HG03442 (cell line): ENCODE data around the gene ERBB4.

ENCODE experiments used
- ATAC-seq: cut with Tn5 transposase; IDR thresholded peaks from one replicate; pipeline ENCODE4 v1.9.1; 2021; ENCODE audit warnings: mild to moderate bottlenecking, moderate library complexity; ENCODE audit not compliant: unreplicated experiment

ERBB4 gene

DNA sequence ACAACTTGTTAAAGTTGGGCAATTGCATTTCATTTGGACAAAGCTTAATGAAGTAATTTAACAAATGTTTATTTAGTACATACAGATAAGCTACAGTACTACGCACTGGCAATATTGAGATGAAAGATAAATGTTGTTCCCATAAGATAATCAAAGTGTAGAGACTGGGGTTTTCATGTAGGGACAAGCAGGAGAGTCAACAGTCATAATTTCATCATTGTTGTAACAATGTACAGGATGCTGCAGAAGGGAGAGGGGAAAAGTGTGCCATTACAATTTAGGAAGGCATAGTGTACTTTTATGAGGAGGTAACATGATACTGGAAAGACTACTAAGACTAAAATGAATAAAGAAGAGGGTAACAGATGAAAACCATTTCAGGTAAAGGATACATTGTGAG lies 441.6 kb downstream of the ERBB4 start:
- ATAC-seq = no peak

DNA sequence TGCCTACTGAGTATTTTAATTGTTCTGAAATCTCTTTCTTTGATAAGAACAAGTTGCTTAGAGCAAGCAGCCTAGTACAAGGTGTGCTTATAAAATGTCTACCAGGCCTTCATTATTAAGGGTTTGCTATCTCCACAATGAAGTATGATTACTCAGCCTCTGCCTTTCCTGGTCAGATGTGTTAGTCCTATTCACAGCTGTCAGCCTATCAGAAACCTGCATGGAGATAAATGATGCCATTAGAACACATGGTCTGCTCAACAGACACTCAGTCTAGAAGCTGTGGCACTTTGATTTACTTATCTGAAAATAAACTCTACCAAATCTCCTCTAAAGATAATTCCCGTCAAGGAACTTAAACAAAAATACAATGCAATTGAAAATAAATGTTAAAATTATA lies 448.7 kb downstream of the ERBB4 start:
- no peak for ATAC-seq

DNA sequence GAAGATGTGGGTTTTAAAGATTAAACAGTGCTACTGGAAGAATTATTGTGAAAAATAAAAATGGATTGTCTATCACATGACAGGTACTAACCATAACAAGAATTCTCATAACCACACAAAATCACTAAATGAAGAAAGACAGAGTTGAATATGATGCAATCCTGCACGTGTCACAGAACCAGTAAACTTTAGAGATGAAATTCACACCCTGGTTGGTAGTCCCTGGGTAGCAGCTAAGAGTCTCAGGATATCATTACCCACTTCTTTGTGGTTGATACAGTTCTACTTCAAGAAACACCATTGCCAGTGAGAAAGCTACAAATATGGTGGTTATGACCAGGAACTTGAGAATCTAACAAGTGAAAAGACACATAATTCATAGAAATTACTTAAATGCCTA lies 450.2 kb downstream of the ERBB4 start:
- peak; percentile 56 for ATAC-seq

DNA sequence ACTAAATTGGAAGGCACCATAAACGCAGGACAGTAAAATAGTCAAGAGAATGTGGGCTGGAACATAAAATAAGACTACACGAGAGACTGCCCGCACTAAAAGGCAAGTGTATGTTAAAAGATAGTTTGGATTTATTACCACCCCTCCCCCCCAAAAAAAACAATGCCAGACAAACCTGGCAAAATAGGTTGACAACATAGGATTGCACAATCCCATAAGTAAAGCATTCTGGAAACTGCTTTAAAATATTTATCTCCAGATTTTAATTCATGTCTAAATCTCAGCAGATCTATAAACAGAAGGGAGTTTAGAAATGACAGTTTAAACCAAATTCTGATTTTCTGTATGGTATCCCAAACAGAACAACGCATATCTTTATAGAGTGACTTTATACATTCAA lies 455.1 kb downstream of the ERBB4 start:
- ATAC-seq = no peak

DNA sequence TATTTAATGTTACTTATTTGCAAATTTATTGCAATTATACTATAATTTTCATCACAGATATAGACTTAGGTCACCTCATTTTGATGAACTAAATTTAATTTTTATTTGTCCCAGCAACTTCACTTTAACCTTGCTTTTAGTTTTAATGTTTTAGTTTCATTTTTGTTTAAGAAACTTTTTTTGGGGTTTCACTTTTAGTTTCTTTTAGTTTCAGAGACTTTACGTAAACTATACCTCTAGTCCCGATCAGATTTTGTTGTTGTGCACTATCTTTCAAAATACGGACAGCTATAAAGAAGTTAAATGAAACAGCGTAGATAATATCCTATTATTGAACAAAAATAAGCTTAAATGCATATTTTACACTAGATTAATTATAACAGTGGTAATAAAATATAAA lies 460.5 kb downstream of the ERBB4 start:
- peak; percentile 70 for ATAC-seq

DNA sequence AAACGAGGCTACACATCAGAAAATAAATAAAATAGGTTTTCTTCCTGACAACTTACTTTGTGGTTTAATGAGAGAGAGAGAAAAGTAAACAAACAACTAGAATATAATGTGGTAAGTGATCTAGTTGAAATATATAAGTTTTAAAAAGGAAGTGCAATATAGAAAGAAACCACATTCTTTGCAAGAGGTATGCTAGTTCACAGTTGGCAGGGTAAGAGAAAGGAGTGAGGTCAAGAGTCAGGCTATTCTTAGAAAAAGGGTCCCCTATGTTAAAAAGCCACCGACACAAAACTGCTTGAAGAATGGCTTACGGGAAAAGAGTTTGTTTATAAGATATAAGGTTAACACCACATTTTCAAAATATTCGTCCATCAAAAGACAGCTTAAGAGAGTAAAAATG lies 462.1 kb downstream of the ERBB4 start:
- ATAC-seq = no peak

DNA sequence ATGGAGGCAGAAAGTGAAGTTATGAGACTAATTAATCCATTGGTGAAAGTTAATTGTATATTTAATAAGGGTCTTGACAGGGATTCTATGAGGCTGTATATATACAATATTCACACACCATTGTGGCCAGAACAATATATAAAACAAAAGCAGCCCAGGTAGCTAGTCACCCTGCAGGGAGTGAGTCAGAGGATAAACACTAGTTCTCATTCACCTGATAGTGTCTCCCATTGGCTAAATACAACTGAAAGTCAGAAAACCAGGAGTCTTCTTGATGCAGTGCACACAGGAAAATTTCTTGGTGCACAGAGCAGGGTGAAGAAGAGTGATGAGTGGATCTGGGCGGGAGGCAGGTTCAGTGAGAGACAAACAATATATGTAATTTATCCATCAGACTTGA lies 465.2 kb downstream of the ERBB4 start:
- no peak for ATAC-seq

DNA sequence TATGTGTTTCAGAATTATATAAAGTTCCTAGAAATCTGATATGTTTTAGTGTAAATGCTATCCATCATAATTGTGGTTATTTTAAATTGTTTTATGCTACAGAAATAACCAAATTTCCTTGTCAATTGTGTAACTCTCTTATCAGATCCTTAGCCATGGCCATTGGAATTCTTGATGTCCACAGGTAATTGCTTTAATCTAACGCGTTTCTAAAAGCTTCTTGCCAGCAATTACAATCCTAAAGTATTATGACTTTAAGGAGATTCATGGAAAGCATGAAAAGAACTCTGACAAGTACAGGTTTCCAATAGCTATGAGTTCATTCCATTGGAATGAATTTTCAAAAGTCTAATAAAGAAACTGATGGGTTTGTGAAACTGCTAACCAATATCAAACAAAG lies 472.1 kb downstream of the ERBB4 start:
- ATAC-seq = no peak

DNA sequence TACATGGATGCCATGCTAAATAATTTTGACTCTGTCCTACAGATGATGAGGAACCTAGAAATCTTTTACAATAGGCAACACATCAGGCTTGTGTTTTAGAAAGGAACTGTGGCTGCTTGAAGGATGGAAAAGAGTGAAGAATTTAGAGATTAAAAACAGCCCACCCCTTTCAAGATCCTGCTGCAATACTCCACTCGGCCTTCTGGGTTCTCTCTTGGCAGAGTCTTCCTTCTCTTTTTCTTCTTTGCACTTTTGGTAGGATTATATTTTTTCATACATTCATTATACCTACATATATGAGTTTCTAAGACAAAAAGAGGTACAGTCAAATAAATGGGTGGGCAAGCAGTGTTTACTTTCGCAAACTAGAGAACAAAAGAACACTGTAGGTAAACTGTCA lies 474.3 kb downstream of the ERBB4 start:
- ATAC-seq = no peak

DNA sequence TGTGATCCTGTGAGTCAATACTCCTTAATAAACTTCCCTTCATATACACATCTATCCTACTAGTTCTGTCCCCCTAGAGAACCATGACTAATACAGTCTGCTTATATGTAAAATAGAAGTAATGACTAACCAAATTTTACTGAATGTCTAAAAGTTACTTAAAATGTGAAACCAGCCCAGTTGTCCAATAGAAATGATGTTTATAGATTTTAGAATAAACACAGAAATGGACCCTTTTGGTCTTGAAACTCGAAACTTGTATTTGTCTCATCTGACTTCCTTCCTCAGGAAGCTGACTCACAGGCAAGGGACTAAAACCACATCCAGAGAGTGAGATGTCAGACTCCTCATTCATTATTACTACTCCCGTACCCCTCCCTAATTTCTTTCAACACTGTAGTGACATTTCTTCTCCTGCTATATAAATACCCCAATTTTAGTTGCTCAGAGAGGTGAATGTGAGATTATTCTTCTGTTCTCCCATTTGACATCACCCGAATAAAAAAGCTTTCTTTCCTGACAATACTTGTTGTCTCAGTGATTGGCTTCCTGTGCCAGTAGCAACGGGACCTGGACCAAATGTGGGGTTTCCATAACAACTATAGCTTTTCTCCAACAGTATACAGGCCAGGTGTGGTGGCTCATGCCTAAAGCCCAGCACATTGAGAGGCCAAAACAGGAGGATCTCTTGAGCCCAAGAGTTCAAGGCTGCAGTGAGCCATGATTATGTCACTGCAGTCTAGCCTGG lies 486.0 kb downstream of the ERBB4 start:
- peak; percentile 49 for ATAC-seq

DNA sequence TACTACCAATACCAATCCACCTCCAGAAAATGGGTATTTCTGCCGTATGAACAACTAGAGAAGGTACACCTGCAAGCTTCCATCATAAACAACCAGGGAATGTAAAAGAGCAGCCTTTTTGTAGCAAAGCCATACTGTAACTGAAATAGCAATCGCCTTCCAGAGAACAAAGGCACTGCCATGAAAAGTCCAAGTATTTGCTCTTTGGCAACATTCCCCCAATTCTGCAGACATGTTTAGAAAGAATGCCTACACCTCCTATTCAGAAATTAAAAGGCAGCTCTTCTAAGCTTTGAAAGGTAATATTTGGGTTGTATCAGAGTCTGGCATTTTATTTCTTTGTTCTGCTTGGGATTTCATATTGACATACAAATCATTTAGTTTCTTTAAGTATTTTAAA lies 487.7 kb downstream of the ERBB4 start:
- ATAC-seq = no peak

DNA sequence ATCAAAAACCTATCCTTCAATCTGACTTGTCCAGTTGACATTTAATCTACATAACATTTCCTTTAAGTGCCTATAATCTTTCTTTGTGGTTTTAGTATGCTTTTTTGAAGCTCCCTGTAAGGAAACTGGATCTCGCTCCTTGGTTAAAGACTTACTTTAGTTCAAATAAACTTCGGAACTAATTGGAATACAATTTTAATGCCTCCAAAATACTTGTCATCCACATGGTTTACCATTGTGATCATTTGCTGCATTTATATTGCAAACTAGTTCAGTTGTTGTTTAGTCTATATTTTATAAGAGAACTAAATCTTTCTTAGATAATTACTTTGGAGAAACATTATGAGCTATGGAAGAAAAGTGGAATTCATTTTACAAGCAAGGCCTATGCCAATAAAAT lies 496.0 kb downstream of the ERBB4 start:
- no peak for ATAC-seq

DNA sequence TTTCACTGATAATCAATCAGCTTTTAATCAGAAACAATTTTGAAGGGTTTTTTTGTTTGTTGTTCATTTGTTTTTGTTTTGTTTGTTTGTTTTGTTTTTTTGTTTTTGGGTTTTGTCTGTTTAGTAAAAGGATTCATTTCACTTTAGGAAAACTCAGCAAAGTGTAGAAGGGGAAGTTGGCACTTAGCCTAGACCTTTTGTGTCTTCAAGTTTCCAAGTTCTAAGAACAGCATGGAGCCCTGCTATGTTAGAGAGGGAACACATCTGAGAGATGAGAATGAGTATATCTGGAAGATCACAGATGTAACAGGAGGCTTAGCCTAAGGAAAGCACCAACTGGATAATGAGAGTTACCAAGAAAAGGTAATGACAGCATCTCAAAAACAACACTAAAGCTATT lies 501.5 kb downstream of the ERBB4 start:
- no peak for ATAC-seq

DNA sequence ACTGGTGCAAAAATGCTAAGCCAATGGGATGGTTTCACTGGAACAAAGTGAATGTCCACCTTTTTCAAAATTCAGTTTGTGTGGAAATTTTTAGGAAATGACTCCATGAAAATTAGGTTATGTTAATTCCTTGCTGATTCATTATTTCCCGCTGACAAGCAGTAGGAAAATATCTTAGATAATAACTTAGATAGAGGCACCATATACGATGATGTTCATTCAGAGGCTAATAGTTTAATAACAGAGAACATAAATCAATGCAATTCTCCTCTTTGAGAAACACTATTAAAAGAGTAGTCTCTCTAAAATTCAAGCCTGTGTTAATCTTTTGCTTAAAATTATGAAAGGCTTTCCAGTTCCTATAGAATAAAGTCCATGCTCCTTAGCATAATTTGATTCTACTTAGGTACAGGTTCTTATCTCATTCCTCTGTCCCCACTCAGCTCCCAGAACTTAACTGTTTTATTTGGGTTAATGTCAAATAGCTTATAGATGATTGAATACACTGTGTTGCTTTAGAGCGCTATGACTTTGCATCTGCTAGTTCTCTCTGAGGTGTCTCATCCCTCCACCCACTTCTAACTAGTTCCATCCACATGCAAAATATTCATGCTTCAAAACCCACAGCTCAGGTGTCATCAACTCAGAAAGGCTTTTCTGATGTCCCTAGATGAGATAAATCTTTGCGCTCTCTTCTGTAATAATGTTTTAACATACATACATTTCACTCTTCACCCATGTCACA lies 503.6 kb downstream of the ERBB4 start:
- no peak for ATAC-seq

DNA sequence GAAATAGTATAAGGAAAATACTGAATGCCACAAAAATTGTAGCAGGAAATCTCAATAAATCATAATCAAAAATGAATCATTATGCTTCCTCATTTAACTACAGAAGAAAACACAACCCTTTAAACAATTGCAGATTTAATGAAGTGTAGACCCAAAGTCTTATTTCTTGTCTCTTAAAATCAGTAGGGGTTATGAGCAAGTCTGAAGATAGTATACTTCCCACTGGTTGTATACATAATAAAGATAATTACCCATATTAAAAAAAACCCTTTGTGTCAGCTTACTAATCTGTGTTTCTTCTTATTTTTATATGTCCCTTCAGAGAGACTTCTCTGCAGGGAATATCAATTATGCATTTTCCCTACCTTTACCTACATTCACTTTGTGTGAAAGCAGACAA lies 504.7 kb downstream of the ERBB4 start:
- ATAC-seq = no peak

DNA sequence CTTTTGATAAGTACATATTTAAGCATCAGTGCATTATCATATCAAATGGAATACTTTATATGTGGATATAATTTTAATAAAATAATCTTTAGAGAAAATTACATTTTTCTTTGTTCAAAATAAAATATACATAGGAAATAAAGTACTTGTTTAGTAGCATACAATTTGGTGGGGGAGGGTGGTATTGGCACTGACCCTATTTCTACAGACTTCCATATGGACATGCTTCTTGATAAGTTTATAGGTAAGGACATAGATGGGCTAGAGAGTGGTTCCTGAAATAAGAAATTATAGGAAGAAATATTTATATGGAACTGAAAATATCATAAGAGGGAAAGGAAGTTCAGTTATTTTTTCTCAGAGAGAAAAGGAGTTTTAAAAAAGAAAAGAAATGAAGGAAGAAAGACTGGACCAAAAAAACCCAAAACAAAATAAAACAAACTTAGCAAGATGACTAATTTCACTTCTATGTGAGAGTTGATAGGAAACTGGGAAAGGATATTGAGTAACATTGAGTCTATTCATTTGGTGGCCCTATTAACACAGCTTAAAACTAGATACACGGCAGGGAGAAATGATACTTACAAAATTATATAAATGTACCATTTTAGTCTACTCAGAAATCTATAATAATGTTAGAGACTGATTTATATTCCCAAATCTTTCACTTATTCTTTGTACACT lies 505.9 kb downstream of the ERBB4 start:
- no peak for ATAC-seq

DNA sequence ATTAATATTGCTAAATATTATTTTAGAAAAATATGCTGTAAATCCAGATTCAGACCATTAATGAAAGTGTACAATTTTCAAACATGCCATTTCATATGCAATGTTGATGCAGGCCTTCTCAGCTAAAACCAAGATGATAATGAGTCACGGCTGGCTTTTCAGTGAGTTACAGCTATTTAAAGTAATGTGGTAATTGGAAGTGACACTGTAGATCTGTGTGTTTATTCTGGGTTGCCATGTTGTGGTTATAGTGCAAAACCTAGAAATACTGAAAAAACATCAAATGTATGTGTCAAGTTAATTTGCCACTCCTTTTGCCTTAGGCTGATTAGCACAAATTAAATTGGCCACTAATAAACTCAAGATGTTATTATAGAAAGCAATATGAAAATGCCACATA lies 506.6 kb downstream of the ERBB4 start:
- no peak for ATAC-seq

DNA sequence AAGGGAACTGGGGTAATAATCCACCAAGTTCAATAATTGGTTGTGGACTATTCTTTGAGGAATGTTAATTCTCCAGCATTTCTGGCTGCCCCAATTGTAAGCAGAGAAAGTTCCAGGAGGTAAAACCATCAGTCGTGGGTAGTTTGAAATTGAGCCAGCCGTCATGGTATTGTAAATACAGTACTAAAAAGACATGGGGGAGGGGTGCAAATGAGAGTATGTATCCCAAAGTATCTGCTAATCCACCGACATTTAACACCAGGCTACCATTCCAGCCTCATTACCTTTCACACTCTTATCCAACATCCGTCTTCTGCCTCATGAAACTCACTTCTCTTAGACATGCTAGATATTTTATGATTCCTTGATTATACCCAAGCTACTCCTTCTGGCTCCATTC lies 507.9 kb downstream of the ERBB4 start:
- ATAC-seq = no peak

DNA sequence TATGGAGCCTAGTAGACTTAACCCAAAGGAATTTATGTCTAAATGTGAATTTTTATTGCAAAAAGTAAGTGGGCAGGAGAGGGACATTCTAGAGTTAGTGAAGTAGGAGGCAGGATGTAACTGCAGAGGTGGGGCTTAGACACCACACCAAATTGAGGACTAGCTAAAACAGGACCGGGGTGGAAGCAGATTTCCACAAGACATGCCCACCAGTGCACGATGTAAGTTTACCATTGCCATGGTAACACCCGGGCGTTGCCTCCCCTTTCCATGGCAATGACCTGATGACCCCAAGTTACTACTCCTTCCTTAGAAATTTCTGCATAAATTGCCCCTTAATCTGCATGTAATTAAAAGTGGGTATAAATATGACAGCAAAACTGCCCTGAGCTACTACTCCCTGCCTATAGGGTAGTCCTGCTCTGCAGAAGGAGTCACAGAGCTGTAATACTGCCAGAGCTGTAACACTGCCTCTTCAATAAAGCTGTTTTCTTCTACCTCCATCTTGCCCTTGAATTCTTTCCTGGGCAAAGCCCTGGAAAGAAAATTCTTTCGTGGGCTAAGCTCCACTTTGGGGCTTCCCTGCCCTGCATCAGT lies 509.7 kb downstream of the ERBB4 start:
- no peak for ATAC-seq

DNA sequence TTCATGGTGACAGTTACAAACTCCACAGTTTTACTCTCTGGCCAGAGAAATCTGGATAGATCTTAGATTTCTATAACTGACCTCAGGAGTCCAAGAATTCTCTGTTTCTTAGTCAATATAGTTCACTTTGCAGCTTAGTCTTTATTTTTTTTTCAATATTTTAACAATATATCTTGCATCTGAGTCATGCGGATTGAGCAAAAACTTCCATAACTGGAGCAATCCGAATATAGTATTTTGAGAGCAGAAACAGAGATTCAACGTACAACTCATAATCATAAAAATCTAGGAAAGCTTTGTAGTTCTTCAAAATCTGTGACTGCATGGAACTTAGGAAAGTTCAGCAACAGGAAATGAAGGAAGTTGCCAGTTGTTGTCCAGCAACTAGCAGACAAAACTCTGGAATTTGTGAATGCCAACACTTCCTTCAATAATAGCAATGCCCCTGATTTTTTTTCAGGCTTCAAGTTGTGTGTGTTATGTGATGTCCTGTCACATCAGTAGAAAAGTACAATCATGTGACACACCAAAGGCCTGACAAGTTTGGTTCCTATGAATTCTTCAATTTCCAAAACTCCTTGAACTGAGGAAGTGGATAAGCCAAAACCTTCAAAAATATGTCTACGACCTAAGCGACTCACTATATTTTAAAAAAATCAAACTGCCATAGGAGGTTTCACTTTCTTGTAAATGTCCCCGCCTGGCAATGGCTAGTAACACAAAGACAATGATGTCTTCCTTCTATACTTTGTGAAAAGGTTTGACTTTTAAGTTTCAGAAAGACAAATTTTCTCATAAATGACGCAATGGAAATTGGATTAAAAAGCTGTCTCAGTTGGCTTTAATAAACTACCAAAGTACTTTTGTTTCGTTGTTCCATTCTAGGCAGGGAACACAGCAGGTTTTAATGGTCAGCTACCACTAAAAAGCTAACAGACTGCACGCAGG lies 510.6 kb downstream of the ERBB4 start:
- ATAC-seq = no peak

DNA sequence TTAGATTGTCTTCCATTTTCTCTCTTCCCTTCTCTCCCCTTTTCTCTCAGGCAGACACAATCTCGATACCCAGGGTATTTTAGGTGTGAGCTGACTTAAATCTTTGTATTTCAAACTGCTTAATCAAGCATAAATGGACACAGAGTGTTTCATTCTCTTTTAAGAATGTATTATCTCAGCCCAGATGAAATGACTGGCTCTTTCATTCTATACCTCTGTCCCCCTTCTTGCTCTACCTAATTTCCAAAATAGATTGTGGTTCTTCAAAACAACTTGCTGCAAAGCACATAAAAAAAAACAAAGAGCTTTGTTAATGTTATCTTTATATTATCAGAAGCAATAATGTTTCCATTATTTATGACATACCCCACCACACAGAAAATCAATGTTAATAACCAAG lies 514.6 kb downstream of the ERBB4 start:
- ATAC-seq = no peak
